Kidney (tissue), 14 donors: ENCODE results near the gene C20orf204. TPM values are rescaled to one million over a fixed set of nuclear protein-coding genes. Genes with fewer than 3 reads are reported as not detected.

Experiments
- DNase-seq, 5 donors: peaks; one replicate each; pipeline ENCODE4 v3.0.0-alpha.2; 2013 to 2020
- FAIRE-seq: peaks from 2 replicates; lab custom pipeline; 2012; peaks lifted over from hg19 to GRCh38; lab: Jason Lieb, UNC
- H3K27ac ChIP-seq, 2 donors: one replicate each; pipeline ENCODE4 v1.7.0; 2013; ENCODE audit warnings: low read depth in 2 of 2, low read length in 2 of 2, inconsistent platforms in 1 of 2
- H3K27me3 ChIP-seq: one replicate; pipeline ENCODE4 v1.7.1; 2013; ENCODE audit warnings: low read length, inconsistent platforms; ENCODE audit not compliant: control insufficient read depth, insufficient read depth
- H3K36me3 ChIP-seq, 3 donors: one replicate each; pipeline versions ENCODE4 v1.7.0 to v1.7.1; 2013; ENCODE audit warnings: low read length in 3 of 3, control low read depth in 1 of 3, inconsistent platforms in 1 of 3; ENCODE audit not compliant: insufficient read depth in 3 of 3, control insufficient read depth in 2 of 3
- H3K4me1 ChIP-seq, 3 donors: one replicate each; pipeline versions ENCODE4 v1.7.0 to v1.7.1; 2013; ENCODE audit warnings: low read length in 3 of 3, inconsistent platforms in 1 of 3, low read depth in 1 of 3; ENCODE audit not compliant: control insufficient read depth in 2 of 3, insufficient read depth in 2 of 3
- H3K4me3 ChIP-seq, 3 donors: one replicate each; pipeline versions ENCODE4 v1.7.0 to v1.8.1; 2013; ENCODE audit warnings: low read length in 3 of 3, control low read depth in 1 of 3, inconsistent platforms in 1 of 3
- H3K9ac ChIP-seq, 3 donors: one replicate each; pipeline versions ENCODE4 v1.7.0 to v1.7.1; 2013; ENCODE audit warnings: low read length in 3 of 3, control low read depth in 1 of 3, inconsistent platforms in 1 of 3
- H3K9me3 ChIP-seq, 3 donors: one replicate each; pipeline versions ENCODE4 v1.7.0 to v1.7.1; 2013; ENCODE audit warnings: low read length in 3 of 3, control low read depth in 1 of 3, inconsistent platforms in 1 of 3; ENCODE audit not compliant: control insufficient read depth in 2 of 3, insufficient read depth in 1 of 3
- intact Hi-C: fragments of 100-400 bp; cut with DNase I; formaldehyde crosslinking; loops from one replicate; pipeline ENCODE4 v1.11.1; 2022
- polyA plus RNA-seq: library from polyadenylated mRNA; stranded (reverse); fragments of 350-450 nt; fragmentation: Illumina TruSeq; extraction: RNeasy Lipid Tissue Mini Kit (QIAGEN cat#74804); gene quantifications from one replicate; pipeline ENCODE4 v1.2.3, GENCODE V29; 2014; ENCODE audit warnings: low read depth, low replicate concordance; ENCODE audit not compliant: insufficient read depth
- total RNA-seq: library from RNA; stranded (reverse); fragmentation: NEBNext Ultra II Directional; extraction: Animal tissue kit (Norgen Biotek cat#: 25700); gene quantifications from one replicate; pipeline ENCODE4 v1.2.1, GENCODE V29; 2021
- TF ChIP-seq, protein P1 (sequence below): IDR thresholded peaks from 3 replicates; pipeline ENCODE4 v1.5.1; 2012; ENCODE audit warnings: mild to moderate bottlenecking, moderate library complexity, borderline replicate concordance; ENCODE audit not compliant: insufficient read depth; ENCODE audit errors: extremely low read depth
- donor health status: control.
- donor health status: control.
- donor health status: control.
- donor health status: control.
- donor health status: control.
- donor health status: DM: yes; HTN: yes; CAD: no.
- donor health status: Normal renal cell carcinoma (clear cell type).

Gene C20orf204
- total and polyA plus RNA-seq, 2 donors from 2014 or later = 0.75 to 2.4 TPM

DNA sequence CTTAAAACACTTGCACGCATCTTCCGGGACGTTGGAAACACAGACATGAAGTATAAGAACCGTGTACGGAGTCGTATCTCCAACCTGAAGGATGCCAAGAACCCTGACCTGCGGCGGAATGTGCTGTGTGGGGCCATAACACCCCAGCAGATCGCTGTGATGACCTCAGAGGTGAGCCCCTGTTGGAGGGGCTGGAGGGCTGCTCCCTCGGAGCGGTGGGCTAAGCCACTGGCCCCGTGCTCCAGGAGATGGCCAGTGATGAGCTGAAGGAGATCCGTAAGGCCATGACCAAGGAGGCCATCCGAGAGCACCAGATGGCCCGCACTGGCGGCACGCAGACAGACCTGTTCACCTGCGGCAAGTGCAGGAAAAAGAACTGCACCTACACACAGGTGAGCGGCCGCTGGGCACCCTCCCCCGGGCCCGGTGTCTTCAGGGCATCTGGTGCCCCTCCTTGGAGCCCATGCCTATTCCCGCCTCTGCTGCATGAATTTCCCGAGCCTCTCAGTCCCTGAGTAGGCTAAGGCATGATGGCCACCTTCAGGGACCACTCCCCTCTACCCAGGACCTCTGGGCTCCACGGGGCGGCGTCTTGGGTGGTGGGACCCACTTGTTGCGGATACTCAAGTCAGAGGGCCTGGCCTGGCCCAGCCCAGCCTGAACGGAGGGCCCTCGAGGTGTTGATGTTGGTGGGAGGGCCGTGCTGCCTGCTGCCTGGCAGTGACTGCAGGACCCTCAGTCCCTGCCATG is 34.4 kb downstream of the C20orf204 start:
- no peak for DNase-seq
- TF ChIP-seq, protein P1, sequence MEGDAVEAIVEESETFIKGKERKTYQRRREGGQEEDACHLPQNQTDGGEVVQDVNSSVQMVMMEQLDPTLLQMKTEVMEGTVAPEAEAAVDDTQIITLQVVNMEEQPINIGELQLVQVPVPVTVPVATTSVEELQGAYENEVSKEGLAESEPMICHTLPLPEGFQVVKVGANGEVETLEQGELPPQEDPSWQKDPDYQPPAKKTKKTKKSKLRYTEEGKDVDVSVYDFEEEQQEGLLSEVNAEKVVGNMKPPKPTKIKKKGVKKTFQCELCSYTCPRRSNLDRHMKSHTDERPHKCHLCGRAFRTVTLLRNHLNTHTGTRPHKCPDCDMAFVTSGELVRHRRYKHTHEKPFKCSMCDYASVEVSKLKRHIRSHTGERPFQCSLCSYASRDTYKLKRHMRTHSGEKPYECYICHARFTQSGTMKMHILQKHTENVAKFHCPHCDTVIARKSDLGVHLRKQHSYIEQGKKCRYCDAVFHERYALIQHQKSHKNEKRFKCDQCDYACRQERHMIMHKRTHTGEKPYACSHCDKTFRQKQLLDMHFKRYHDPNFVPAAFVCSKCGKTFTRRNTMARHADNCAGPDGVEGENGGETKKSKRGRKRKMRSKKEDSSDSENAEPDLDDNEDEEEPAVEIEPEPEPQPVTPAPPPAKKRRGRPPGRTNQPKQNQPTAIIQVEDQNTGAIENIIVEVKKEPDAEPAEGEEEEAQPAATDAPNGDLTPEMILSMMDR = no peak

DNA sequence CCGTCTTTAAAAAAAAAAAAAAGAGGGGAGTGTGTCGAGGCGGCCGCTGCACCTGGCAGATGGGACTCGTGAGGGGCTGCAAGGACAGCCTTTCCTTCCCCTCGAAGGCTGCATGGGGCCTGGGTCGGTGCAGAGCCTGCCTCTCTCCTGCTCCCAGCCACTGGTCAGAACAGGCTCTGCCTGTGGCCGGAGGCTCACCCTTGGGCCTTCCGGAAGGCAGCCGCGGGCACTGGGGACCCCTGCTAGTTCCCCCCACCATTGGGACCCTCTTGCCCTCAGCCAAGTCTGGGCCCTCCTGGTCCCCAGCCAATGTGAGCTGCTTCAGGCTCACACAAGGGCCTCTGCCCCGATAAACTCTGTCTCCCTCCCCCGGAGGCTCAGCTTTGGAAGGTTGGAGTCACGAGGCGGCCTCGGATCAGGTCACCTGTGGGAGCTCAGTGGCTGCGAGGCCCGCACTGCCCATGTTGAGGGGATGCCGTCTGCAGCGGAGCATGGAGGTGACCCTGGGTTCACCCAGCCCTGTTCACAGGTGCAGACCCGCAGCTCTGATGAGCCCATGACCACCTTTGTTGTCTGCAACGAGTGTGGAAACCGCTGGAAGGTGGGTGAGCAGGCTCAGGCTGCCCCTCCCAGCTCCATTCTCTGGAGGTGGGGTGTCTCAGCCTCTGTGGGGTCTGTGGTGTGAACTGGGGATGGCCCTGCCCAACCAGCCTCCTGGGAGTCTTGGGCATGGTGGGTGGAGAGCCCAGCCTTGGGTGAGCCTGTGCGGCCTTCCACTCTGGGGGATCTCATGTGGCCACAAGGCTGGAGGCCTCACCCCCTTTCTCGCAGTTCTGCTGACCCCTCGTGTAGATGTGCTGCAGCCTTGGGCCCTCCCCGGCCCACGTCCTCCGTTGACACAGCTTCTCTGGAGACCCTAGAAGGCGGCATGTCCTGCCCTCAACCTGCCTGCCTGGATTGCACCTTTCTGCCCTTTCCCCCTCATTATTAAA is 35.7 kb downstream of the C20orf204 start:
- no peaks in the 10 kb centered on the region for H3K27me3 ChIP-seq
- H3K27ac ChIP-seq = no peak overlapping the region
- TF ChIP-seq, protein P1 = no peak
- H3K9me3 ChIP-seq = no peaks in the 10 kb centered on the region
- no peak overlapping the region for H3K4me3 ChIP-seq
- intact Hi-C loops = no loop called here
- no peaks in the 10 kb centered on the region for H3K4me1 ChIP-seq
- H3K9ac ChIP-seq = no peak overlapping the region
- H3K36me3 ChIP-seq = no peaks in the 10 kb centered on the region
- DNase-seq (no peak), FAIRE-seq (no peak)

More for the DNA sequence above, 34.4 kb downstream of the C20orf204 start:
- Histone ChIP-seq H3K9me3 (no peaks in the 10 kb centered on the region), H3K4me3 (no peak overlapping the region), H3K27me3 (no peaks in the 10 kb centered on the region), H3K36me3 (no peaks in the 10 kb centered on the region), H3K27ac (no peak overlapping the region), H3K9ac (no peak overlapping the region), H3K4me1 (no peaks in the 10 kb centered on the region)
- FAIRE-seq = no peak
- intact Hi-C loops = no loop called here

DNA sequence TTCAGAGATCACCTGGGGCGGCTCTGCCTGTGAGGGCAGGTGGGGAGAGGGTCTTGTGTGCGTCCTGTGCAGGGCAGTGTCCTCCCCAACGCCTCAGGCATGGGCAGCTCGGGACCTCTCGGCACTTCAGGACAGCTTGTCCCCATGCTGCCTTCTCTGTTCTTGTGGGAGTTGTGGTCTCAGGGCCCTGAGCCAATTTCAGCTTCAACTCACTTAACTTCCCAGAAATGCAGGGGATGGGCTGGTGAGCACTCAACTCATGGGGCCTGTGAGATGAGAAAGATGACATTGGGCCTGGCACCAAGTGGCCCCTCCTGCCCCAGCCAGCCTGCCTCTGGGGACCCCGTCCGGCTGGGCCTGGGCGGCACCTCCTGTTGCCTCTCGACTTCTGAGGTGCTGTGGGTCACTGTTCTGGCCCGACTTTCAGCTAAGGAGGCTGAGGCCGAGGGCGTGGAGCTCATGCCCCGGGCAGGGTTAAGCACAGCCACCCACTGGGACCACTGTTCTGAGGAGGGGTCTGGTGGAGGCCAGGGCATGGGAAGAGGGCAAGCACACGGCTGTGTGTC is 36.6 kb downstream of the C20orf204 start:
- TF ChIP-seq, protein P1 = no peak
- H3K4me1 ChIP-seq = peaks cover 0 to under 1% (median 0%) of the 10 kb centered on the region in 3 donors
- DNase-seq (no peak), FAIRE-seq (no peak)
- H3K36me3 ChIP-seq = no peaks in the 10 kb centered on the region
- no peaks in the 10 kb centered on the region for H3K27me3 ChIP-seq
- no peak overlapping the region for H3K27ac ChIP-seq
- H3K4me3 ChIP-seq = no peak overlapping the region
- no peaks in the 10 kb centered on the region for H3K9me3 ChIP-seq
- no peak overlapping the region for H3K9ac ChIP-seq
- intact Hi-C loops = no loop called here
